Measurements from ENCODE around the gene RAVER2.
"Not testable (repeated sequence)": the region's sequence is repeated elsewhere in the genome, so short reads cannot be mapped to it uniquely, and the experiment has no call there.

Gene RAVER2

DNA sequence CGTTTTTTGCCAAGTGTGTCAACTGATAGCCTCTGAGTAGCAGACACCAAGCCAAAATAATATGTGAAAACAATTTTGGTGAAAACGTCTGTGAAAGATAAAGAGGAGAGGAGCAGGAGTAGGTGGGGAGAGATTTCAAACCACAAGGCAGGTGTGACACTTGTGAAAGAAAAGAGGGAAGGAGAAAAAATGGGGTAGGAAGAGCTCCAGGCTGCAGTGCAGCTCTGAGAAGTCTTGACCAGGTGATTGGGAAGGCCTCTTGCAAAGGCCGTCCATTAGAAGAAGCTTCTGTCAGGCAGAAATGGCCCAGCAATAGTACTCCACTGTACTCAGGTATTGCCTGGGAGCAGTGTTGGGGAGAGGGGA, 10.6 kb upstream of the RAVER2 start:
- TF ChIP-seq ZFX (IDR thresholded peaks at IDR 0.05; ENCODE audit: borderline replicate concordance) = no peak
- TF ChIP-seq, protein P1, sequence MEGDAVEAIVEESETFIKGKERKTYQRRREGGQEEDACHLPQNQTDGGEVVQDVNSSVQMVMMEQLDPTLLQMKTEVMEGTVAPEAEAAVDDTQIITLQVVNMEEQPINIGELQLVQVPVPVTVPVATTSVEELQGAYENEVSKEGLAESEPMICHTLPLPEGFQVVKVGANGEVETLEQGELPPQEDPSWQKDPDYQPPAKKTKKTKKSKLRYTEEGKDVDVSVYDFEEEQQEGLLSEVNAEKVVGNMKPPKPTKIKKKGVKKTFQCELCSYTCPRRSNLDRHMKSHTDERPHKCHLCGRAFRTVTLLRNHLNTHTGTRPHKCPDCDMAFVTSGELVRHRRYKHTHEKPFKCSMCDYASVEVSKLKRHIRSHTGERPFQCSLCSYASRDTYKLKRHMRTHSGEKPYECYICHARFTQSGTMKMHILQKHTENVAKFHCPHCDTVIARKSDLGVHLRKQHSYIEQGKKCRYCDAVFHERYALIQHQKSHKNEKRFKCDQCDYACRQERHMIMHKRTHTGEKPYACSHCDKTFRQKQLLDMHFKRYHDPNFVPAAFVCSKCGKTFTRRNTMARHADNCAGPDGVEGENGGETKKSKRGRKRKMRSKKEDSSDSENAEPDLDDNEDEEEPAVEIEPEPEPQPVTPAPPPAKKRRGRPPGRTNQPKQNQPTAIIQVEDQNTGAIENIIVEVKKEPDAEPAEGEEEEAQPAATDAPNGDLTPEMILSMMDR (IDR thresholded peaks at IDR 0.05) = no peak
- H3K27ac ChIP-seq = no peak overlapping the region

DNA sequence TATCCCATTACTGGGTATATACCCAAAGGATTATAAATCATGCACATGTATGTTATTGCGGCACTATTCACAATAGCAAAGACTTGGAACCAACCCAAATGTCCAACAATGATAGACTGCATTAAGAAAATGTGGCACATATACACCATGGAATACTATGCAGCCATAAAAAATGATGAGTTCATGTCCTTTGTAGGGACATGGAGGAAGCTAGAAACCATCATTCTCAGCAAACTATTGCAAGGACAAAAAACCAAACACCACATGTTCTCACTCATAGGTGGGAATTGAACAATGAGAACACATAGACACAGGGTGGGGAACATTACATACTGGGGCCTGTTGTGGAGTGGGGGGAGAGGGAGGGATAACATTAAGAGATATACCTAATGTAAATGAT, 4.2 kb upstream of the RAVER2 start:
- not testable (repeated sequence) for H3K27ac ChIP-seq

DNA sequence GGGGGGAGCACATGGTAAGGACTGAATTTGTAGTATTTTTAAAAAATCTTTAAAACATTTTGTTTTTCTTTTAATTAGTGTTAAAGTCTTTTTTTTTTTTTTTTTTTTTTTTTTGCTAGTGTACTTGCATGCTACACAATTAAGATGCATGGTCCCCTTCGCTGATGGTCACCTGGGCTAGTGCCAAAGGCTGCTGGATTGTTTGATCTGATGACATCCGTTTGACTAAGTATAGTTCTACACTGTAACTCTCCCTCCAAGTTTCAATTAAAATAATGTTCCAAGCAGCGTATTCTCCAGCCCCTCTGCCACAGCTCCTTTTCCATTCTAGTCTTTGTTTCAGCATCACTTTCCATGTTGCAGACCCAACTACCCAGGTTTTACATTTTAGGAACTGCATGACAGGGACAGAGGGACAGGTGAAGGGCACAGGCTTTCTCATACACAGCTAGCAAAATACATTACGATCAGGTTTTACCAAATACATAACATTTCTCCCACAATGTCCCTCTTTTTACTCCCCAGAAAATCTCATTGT, 852 bp upstream of the RAVER2 start:
- TF ChIP-seq, protein P1 (IDR thresholded peaks at IDR 0.05) = no peak
- peak overlapping the region; percentile 42; the same call in 1 of the 2 replicates for H3K27ac ChIP-seq

DNA sequence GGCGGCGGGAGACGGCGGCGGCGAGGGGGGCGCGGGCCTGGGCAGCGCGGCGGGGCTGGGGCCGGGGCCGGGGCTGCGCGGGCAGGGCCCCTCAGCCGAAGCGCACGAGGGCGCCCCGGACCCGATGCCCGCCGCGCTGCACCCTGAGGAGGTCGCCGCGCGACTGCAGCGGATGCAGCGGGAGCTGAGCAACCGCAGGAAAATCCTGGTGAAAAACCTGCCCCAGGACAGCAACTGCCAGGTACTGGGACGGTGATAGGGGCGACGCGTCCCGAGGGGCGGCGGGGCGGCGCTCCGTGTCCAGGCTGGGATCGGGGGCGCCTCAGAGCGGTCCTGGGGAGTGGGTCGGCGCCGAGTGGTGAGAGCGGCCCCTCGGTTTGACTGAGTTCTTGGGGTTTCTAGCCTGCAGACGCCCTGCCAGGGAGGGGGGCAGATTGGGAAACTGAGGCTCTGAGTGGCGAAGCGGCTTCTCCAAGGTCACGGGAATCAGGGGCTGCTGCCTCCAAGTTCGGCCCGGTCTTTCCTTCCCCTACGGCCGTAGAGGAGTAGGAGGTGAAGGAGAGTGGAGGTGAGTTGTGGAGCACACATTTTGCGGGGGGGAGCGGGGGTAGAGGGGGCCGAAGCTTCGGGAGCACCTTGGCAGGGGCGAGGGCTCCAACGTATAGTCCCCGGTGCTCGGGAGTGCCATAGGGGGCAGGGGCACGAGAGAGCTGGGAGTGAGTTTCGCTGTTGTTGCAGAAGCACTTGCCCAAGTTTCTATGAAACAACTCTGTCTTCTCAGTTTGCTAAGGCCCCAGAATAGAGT, 508 bp downstream of the RAVER2 start:
- peak overlapping the region; percentile 42; the same call in 1 of the 2 replicates for H3K27ac ChIP-seq
- TF ChIP-seq, protein P1 (IDR thresholded peaks at IDR 0.05) = no peak
- TF ChIP-seq ZFX (IDR thresholded peaks at IDR 0.05; ENCODE audit: borderline replicate concordance) = no peak

DNA sequence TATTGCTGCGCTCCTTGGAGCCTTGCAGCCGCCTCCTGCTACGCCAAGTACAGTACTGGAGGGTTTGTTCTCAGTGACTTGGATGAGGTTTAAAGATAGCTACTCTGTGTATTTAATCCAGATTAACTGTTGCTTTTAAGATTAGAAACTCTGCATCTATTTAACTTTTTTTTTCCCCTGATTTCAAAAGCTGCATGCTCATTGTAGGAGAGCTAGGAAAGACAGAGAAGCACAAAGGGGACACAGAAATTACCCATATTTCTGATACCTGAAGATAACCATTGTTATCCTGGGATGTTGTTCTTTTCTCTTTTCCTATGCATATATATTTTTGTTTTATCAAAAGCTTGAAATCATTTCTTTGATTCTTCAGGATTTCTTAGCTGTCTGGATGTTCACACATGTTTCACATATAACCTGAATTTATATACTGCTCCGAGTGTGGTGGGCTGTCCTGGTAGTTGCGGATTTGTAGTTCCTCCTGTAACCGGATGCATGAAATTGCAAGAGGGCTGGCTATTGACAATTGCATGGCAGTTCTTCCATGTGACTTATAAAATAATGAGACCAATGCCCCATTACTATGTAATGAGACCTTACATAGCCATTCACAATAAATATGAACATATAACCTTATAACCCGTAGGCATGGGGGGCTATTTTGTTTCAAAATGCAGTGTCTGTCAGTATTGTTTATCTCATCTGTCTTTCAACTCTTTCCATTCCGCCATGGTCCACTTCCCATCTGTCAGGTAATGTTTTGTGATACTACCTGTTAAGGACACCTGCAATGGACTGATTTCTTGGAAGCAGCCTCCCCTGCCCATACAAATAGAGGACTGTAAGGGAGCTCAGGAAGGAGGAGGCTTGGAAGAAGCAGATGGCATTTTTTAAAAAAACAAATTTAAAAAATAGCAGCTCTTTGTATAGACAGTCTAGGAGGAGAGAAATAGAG, 1.4 kb downstream of the RAVER2 start:
- H3K27ac ChIP-seq = no peak overlapping the region
- TF ChIP-seq, protein P1 (IDR thresholded peaks at IDR 0.05) = no peak
- no peak for TF ChIP-seq ZFX (IDR thresholded peaks at IDR 0.05; ENCODE audit: borderline replicate concordance)

DNA sequence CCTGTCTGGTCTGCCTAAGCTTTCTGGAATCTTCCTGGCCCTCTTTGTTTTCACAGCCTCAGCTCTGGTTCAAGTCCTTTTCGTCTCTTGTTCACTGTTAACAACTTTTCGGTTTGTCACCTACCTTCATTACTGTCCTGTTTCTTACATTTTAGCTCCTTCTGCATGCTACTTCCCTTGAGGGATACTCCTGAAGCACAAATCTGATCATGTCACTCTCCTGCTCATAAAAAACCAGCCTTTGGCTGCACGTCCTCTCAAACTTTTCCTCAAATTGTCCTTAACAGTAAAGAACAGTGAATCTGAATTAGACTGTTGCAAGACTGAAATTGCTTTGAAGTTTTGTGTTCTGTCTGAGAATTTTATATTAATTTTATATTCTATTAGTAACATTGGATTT, 3.3 kb downstream of the RAVER2 start:
- no peak overlapping the region for H3K27ac ChIP-seq
- no peak for TF ChIP-seq ZFX (IDR thresholded peaks at IDR 0.05; ENCODE audit: borderline replicate concordance)
- TF ChIP-seq, protein P1 (IDR thresholded peaks at IDR 0.05) = no peak

DNA sequence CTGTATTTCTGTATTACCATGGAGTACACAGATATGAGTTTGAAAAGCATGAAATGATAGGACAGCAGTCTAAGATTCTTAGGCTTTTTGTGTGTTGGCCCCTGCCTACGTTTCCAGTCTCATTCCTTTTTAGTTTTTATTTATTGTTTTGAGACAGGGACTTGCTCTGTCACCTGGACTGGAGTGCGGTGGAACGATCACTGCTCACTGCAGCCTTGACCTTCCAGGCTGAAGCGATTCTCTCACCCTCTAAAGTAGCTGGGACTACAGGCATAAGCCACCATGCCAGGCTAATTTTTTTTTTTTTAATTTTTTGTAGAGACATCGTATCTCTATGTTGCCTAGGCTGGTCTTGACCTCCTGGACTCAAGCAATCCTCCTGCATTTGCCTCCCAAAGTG, 3.8 kb downstream of the RAVER2 start:
- TF ChIP-seq, protein P1 (IDR thresholded peaks at IDR 0.05) = no peak
- no peak for TF ChIP-seq ZFX (IDR thresholded peaks at IDR 0.05; ENCODE audit: borderline replicate concordance)
- H3K27ac ChIP-seq = no peak overlapping the region
